ENCODE measurements around the gene FAF1. TPM values are rescaled to one million over a fixed set of nuclear protein-coding genes. Genes with fewer than 3 reads are reported as not detected.

Gene FAF1
- total and polyA plus RNA-seq, 4 donors = 8.6 to 45.0 (median 18.2) TPM

DNA sequence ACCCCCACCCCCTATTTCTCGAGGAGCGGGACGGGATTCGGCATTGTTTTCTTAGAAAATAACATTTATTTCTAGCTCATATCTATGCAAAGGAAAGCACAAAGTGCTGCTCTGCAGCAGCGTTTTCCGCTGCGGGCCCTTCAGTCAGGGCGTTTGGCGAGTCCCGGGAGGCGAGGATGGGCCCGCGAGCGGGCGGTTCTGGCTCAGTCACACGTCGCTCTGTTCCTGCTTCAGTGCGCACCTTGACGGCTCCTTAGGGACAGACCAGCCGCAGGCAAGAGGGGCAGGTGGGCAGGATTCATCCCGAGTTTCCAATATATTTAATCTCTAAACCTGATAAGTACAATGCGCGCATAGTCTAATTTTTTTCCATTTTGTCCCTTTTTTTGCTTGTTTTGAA, 542.6 kb downstream of the FAF1 start:
- no peak overlapping the region for H3K9ac ChIP-seq (ENCODE audit: low read depth in 1 of 2, low read length in 2 of 2)
- 9% methylated on average over 23 of the region's 23 CpGs for WGBS
- no peaks in the 10 kb centered on the region for H3K36me3 ChIP-seq (ENCODE audit: control insufficient read depth in 4 of 4, insufficient read depth in 3 of 4, low read depth in 1 of 4, low read length in 3 of 4)
- H3K27ac ChIP-seq (ENCODE audit: low read depth in 1 of 2, low read length in 2 of 2) = no peak overlapping the region
- H3K4me1 ChIP-seq (ENCODE audit: control insufficient read depth in 4 of 4, insufficient read depth in 4 of 4, low read length in 3 of 4) = peaks cover 16 to 32% (median 19%) of the 10 kb centered on the region in 4 donors
- H3K4me3 ChIP-seq (ENCODE audit: low read depth in 1 of 3, low read length in 3 of 3) = no peak overlapping the region
- no peak for TF ChIP-seq SP1 (IDR thresholded peaks at IDR 0.05)
- TF ChIP-seq, protein P1, sequence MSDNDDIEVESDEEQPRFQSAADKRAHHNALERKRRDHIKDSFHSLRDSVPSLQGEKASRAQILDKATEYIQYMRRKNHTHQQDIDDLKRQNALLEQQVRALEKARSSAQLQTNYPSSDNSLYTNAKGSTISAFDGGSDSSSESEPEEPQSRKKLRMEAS (IDR thresholded peaks at IDR 0.05) = no peak
- no peak for TF ChIP-seq REST (IDR thresholded peaks at IDR 0.05)
- no peak for TF ChIP-seq HNF4A (conservative IDR thresholded peaks at IDR 0.05)
- no peak for TF ChIP-seq RAD21 (IDR thresholded peaks at IDR 0.05)
- TF ChIP-seq, protein P2, sequence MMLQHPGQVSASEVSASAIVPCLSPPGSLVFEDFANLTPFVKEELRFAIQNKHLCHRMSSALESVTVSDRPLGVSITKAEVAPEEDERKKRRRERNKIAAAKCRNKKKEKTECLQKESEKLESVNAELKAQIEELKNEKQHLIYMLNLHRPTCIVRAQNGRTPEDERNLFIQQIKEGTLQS (IDR thresholded peaks at IDR 0.05) = no peak
- TF ChIP-seq, protein P3, sequence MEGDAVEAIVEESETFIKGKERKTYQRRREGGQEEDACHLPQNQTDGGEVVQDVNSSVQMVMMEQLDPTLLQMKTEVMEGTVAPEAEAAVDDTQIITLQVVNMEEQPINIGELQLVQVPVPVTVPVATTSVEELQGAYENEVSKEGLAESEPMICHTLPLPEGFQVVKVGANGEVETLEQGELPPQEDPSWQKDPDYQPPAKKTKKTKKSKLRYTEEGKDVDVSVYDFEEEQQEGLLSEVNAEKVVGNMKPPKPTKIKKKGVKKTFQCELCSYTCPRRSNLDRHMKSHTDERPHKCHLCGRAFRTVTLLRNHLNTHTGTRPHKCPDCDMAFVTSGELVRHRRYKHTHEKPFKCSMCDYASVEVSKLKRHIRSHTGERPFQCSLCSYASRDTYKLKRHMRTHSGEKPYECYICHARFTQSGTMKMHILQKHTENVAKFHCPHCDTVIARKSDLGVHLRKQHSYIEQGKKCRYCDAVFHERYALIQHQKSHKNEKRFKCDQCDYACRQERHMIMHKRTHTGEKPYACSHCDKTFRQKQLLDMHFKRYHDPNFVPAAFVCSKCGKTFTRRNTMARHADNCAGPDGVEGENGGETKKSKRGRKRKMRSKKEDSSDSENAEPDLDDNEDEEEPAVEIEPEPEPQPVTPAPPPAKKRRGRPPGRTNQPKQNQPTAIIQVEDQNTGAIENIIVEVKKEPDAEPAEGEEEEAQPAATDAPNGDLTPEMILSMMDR (IDR thresholded peaks at IDR 0.05; ENCODE audit: low read depth, low read length, missing input control) = no peak
- TF ChIP-seq HNF4G (IDR thresholded peaks at IDR 0.05) = no peak
- no peak for TF ChIP-seq NR2F2 (IDR thresholded peaks at IDR 0.05)
- TF ChIP-seq, protein P4, sequence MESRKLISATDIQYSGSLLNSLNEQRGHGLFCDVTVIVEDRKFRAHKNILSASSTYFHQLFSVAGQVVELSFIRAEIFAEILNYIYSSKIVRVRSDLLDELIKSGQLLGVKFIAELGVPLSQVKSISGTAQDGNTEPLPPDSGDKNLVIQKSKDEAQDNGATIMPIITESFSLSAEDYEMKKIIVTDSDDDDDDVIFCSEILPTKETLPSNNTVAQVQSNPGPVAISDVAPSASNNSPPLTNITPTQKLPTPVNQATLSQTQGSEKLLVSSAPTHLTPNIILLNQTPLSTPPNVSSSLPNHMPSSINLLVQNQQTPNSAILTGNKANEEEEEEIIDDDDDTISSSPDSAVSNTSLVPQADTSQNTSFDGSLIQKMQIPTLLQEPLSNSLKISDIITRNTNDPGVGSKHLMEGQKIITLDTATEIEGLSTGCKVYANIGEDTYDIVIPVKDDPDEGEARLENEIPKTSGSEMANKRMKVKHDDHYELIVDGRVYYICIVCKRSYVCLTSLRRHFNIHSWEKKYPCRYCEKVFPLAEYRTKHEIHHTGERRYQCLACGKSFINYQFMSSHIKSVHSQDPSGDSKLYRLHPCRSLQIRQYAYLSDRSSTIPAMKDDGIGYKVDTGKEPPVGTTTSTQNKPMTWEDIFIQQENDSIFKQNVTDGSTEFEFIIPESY (IDR thresholded peaks at IDR 0.05) = no peak
- no peak for TF ChIP-seq EGR1 (IDR thresholded peaks at IDR 0.05; ENCODE audit: low read depth in 2 of 2)
- no peak for TF ChIP-seq FOXA2 (IDR thresholded peaks at IDR 0.05)
- no peak for TF ChIP-seq JUND (IDR thresholded peaks at IDR 0.05)
- no peak for TF ChIP-seq RXRA (IDR thresholded peaks at IDR 0.05)
- TF ChIP-seq FOXA1 (IDR thresholded peaks at IDR 0.05) = no peak
- TF ChIP-seq GABPA (IDR thresholded peaks at IDR 0.05 in 1 of 2, conservative IDR thresholded peaks at IDR 0.05 in 1 of 2) = no peak
- TF ChIP-seq YY1 (IDR thresholded peaks at IDR 0.05) = no peak
- no peak for TF ChIP-seq TAF1 (conservative IDR thresholded peaks at IDR 0.05)
- peaks cover 0 to under 1% (median 0%) of the 10 kb centered on the region in 4 donors for H3K9me3 ChIP-seq (ENCODE audit: control insufficient read depth in 4 of 4, low read length in 3 of 4)
- no peak for DNase-seq (ENCODE audit: low spot score)
- H3K27me3 ChIP-seq (ENCODE audit: control insufficient read depth in 4 of 4, insufficient read depth in 4 of 4, low read length in 3 of 4) = peaks cover 9 to 18% (median 13%) of the 10 kb centered on the region in 4 donors

All from liver (tissue), 9 donors.